Measurements from ENCODE around the gene PTBP3.

GRCh38 chr9:112170235-112170634 lies 163.2 kb downstream of the PTBP3 start:
- TF ChIP-seq EP300 (conservative IDR thresholded peaks at IDR 0.05; ENCODE audit: poor library complexity, severe bottlenecking) = no peak
- no peak for TF ChIP-seq CTCF (IDR thresholded peaks at IDR 0.05; ENCODE audit: poor library complexity, severe bottlenecking)
- no peak for TF ChIP-seq SMC3 (conservative IDR thresholded peaks at IDR 0.05; ENCODE audit: poor library complexity)

All from neural cell (in vitro differentiated cells).